ENCODE measurements around the gene ZNF470.

Gene ZNF470

GRCh38 chr19:56567274-56568120 is at the start of gene ZNF470:
ZNF470 (plus strand) TSS chr19:56567468; CDS start chr19:56570312, 2,844 bp downstream.
- TF ChIP-seq, protein P1, sequence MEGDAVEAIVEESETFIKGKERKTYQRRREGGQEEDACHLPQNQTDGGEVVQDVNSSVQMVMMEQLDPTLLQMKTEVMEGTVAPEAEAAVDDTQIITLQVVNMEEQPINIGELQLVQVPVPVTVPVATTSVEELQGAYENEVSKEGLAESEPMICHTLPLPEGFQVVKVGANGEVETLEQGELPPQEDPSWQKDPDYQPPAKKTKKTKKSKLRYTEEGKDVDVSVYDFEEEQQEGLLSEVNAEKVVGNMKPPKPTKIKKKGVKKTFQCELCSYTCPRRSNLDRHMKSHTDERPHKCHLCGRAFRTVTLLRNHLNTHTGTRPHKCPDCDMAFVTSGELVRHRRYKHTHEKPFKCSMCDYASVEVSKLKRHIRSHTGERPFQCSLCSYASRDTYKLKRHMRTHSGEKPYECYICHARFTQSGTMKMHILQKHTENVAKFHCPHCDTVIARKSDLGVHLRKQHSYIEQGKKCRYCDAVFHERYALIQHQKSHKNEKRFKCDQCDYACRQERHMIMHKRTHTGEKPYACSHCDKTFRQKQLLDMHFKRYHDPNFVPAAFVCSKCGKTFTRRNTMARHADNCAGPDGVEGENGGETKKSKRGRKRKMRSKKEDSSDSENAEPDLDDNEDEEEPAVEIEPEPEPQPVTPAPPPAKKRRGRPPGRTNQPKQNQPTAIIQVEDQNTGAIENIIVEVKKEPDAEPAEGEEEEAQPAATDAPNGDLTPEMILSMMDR (conservative IDR thresholded peaks at IDR 0.05), result no peak
- peak within 1 kb of the TSS; percentile 83 for H3K27ac ChIP-seq

DNA sequence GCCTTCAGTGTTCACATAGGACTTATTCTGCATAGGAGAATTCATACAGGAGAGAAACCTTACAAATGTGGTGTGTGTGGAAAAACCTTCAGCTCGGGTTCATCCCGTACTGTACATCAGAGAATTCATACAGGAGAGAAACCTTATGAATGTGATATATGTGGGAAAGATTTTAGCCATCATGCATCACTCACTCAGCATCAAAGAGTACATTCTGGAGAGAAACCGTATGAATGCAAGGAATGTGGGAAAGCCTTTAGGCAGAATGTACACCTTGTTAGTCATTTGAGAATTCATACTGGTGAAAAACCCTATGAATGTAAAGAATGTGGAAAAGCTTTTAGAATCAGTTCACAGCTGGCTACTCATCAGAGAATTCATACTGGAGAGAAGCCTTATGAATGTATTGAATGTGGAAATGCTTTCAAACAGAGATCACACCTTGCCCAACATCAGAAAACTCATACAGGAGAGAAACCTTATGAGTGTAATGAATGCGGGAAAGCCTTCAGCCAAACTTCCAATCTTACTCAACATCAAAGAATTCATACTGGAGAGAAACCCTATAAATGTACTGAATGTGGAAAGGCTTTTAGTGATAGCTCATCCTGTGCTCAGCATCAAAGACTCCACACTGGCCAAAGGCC is 41.9 kb upstream of the ZNF470 start:
- no peak overlapping the region for H3K27ac ChIP-seq
- TF ChIP-seq, protein P1 (conservative IDR thresholded peaks at IDR 0.05), result no peak

DNA sequence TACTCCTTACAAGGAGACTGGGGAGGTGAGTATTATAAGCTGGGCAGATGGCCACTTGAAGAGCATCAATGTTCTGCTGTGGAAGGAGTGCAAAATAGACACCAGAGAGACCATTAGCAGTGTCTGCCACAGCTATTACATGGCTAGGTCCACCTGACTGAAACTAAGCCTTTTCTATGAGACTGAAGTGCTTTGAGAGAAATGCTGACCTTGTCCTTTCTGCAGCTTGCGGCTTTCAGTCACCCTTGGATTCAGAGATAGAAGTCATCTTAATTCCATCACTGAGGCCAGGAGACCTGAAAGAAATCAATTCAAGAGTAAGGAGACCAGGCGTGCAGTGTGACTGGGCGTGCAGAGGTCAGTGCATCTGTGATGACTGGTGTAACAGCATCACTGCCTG is 29.8 kb upstream of the ZNF470 start:
- H3K27ac ChIP-seq, result peak overlapping the region; percentile 93; the same call in 1 of the 2 replicates
- TF ChIP-seq, protein P1 (conservative IDR thresholded peaks at IDR 0.05), result no peak

DNA sequence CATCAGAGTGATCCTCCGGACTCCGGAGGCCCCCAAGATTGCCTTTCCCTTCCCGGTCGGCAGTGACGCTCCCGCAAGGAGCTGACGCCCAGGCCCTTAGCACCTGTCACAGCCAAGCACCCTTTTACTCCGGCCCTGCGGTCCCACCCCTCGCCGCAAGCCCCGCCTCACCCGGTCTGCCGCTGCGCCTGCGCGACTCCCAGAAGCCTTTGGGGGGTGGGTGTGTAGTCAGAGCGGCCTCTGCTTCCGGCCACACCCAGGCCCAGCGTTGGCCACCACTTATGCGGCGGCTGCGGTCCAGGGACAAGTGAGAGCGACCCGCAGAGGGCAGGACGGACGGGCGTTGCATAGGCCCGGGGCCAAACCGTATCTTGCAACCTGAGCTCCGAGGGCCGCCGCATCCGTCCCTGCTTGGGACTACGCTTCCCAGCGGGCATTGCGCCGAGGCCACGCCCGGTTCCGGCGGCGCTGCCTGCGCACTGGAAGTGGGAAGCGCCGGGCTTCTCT is 29.0 kb upstream of the ZNF470 start:
- TF ChIP-seq, protein P1 (conservative IDR thresholded peaks at IDR 0.05), result no peak
- peak overlapping the region; percentile 93 for H3K27ac ChIP-seq

GRCh38 chr19:56538761-56539263 is 28.5 kb upstream of the ZNF470 start, which contains the start of gene ZFP28:
ZFP28 (plus strand) TSS chr19:56538948; CDS start chr19:56539019, 71 bp downstream.
- peak within 1 kb of the TSS; percentile 93 for H3K27ac ChIP-seq
- TF ChIP-seq, protein P1 (conservative IDR thresholded peaks at IDR 0.05), result no peak

DNA sequence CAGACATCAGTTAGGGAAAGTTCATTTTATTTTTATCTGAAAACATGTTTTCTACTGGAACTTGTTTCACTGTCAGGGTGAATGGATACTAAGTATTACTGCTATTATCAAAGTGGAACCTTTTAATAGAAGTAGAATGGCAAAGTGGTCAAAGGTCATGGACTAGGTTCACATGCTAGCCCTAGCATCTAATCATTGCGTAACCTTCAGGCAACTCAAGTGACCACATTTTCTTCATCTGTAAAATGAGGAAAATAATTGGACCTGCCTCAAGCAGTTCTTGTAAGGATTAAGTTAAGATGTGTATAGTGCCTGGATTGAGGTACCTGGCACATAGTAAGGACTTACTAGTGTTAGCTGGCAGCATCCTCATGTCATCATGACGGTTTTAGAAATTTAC is 23.5 kb upstream of the ZNF470 start:
- no peak overlapping the region for H3K27ac ChIP-seq
- TF ChIP-seq, protein P1 (conservative IDR thresholded peaks at IDR 0.05), result no peak

GRCh38 chr19:56547535-56547934 is 19.7 kb upstream of the ZNF470 start:
- TF ChIP-seq, protein P1 (conservative IDR thresholded peaks at IDR 0.05), result peak; percentile 76
- H3K27ac ChIP-seq, result no peak overlapping the region

Measured in VCaP (cell line).